A673 (cell line): ENCODE data around the gene RASSF8. TPM values are rescaled to one million over a fixed set of nuclear protein-coding genes. Genes with fewer than 3 reads are reported as not detected.

ENCODE experiments used
- BruUV-seq: library from RNA; stranded (reverse); fragments of 400-500 nt; replicated peaks from 2 replicates; lab custom pipeline; 2021; lab: Mats Ljungman, UMichigan
- CTCF ChIA-PET: fragments of 300-600 bp; sonication (Branson Sonifier 250); formaldehyde crosslinking; loops from one replicate; lab custom pipeline; 2022; ENCODE audit warnings: antibody characterized with exemption; lab: Charles Lee
- POLR2A ChIA-PET: fragments of 300-600 bp; sonication (Branson Sonifier 250); formaldehyde crosslinking; loops from one replicate; lab custom pipeline; 2022; ENCODE audit warnings: antibody characterized with exemption; ENCODE audit not compliant: low non-redundant PET; lab: Charles Lee
- DNase-seq: peaks from one replicate; pipeline ENCODE4 v3.0.0-alpha.2; 2015; ENCODE audit warnings: low spot score
- H3K27ac ChIP-seq: fragments of 200-600 bp; sonication (generic); 2 replicates; pipeline ENCODE4 v1.5.1; 2016; ENCODE audit warnings: mixed run types, low read depth, mild to moderate bottlenecking, mixed read lengths, antibody characterized with exemption, low read length; ENCODE audit not compliant: poor library complexity, severe bottlenecking
- H3K27me3 ChIP-seq: fragments of 200-600 bp; sonication (generic); replicated peaks from 2 replicates; pipeline ENCODE4 v1.6.1; 2017; ENCODE audit warnings: mixed run types, low read depth, mild to moderate bottlenecking, mixed read lengths, antibody characterized with exemption, low read length; ENCODE audit not compliant: insufficient read depth, poor library complexity
- H3K36me3 ChIP-seq: fragments of 200-600 bp; sonication (generic); 2 replicates; pipeline ENCODE4 v1.6.1; 2016; ENCODE audit warnings: mixed run types, mild to moderate bottlenecking, mixed read lengths, antibody characterized with exemption, low read length; ENCODE audit not compliant: insufficient read depth, poor library complexity, severe bottlenecking
- H3K4me1 ChIP-seq: fragments of 200-600 bp; sonication (generic); 2 replicates; pipeline ENCODE4 v1.6.1; 2017; ENCODE audit warnings: mixed run types, mild to moderate bottlenecking, mixed read lengths, antibody characterized with exemption, low read length; ENCODE audit not compliant: insufficient read depth, poor library complexity, severe bottlenecking
- H3K4me3 ChIP-seq: fragments of 200-600 bp; sonication (generic); 2 replicates; pipeline ENCODE4 v1.5.1; 2016; ENCODE audit warnings: low read depth, mixed run types, mild to moderate bottlenecking, mixed read lengths, low read length; ENCODE audit not compliant: poor library complexity, severe bottlenecking
- H3K9me3 ChIP-seq: fragments of 200-600 bp; sonication (generic); 2 replicates; pipeline ENCODE4 v1.6.1; 2016; ENCODE audit warnings: mixed run types, low read depth, mild to moderate bottlenecking, mixed read lengths, antibody characterized with exemption, low read length; ENCODE audit not compliant: poor library complexity, severe bottlenecking
- CTCF ChIP-seq: fragments of 300-800, 200-600 bp; sonication (generic); conservative IDR thresholded peaks from 2 replicates; pipeline ENCODE4 v1.5.1; 2017; ENCODE audit warnings: low read depth, mild to moderate bottlenecking, antibody characterized with exemption, low read length, moderate library complexity, mixed read lengths
- EZH2 ChIP-seq: fragments of 200-600 bp; sonication (generic); IDR thresholded peaks from 2 replicates; pipeline ENCODE4 v1.6.1; 2017; ENCODE audit warnings: borderline replicate concordance, low read depth, mild to moderate bottlenecking, mixed read lengths, antibody characterized with exemption, low read length; ENCODE audit not compliant: poor library complexity, severe bottlenecking
- intact Hi-C: fragments of 100-400 bp; cut with micrococcal nuclease; formaldehyde crosslinking; loops from one replicate; pipeline ENCODE4 v1.10.0; 2022; ENCODE audit not compliant: unreplicated experiment
- total RNA-seq: library from RNA; stranded (reverse); gene quantifications from 2 replicates; pipeline ENCODE4 v1.2.3, GENCODE V29; 2021

The RASSF8 gene
- total RNA-seq, 1 experiment from 2014 or later: 23.1 TPM

- Histone ChIP-seq H3K27ac (no peak overlapping the region), H3K36me3 (no peaks in the 10 kb centered on the region), H3K27me3 (no peaks in the 10 kb centered on the region), H3K9me3 (no peaks in the 10 kb centered on the region), H3K4me1 (peaks cover 3% of the 10 kb centered on the region), H3K4me3 (no peak overlapping the region)
- CTCF ChIA-PET: no interaction called here
- intact Hi-C loops: no loop called here
- TF ChIP-seq CTCF (no peak), EZH2 (no peak)
- POLR2A ChIA-PET: no interaction called here
- no TSS peak for BruUV-seq
- DNase-seq: no peak
Observed at GRCh38 chr12:26101763-26102162, 143.3 kb downstream of the RASSF8 start.

- DNase-seq: no peak
- Histone ChIP-seq H3K4me3 (no peak overlapping the region), H3K36me3 (no peaks in the 10 kb centered on the region), H3K27ac (no peak overlapping the region), H3K9me3 (no peaks in the 10 kb centered on the region), H3K27me3 (no peaks in the 10 kb centered on the region), H3K4me1 (no peaks in the 10 kb centered on the region)
- intact Hi-C loops: no loop called here
- POLR2A ChIA-PET: no interaction called here
- no peak for TF ChIP-seq CTCF
- no peak for TF ChIP-seq EZH2
- no TSS peak for BruUV-seq
- CTCF ChIA-PET: no interaction called here
Observed at GRCh38 chr12:26102953-26103352, 144.5 kb downstream of the RASSF8 start.

GRCh38 chr12:26106347-26106746 is 147.9 kb downstream of the RASSF8 start:
- no peaks in the 10 kb centered on the region for H3K36me3 ChIP-seq
- no peak overlapping the region for H3K4me3 ChIP-seq
- no peak overlapping the region for H3K27ac ChIP-seq
- H3K27me3 ChIP-seq: no peaks in the 10 kb centered on the region
- intact Hi-C loops: no loop called here
- TF ChIP-seq EZH2: no peak
- TF ChIP-seq CTCF: no peak
- H3K4me1 ChIP-seq: no peaks in the 10 kb centered on the region
- ChIA-PET POLR2A (no interaction called here), CTCF (no interaction called here)
- no TSS peak for BruUV-seq
- no peak for DNase-seq
- no peaks in the 10 kb centered on the region for H3K9me3 ChIP-seq
